GM19193 (cell line): Measurements from ENCODE around the gene HOXA3.

Experiments
- POLR2A ChIP-seq: IDR thresholded peaks from 4 replicates; pipeline ENCODE4 v1.6.1; 2011; ENCODE audit not compliant: insufficient read depth, insufficient read length; ENCODE audit errors: extremely low read depth

HOXA3 gene

GRCh38 chr7:27143023-27143949 is 9.1 kb downstream of the HOXA3 start, which contains the start of gene HOXA5:
Gene HOXA5, minus strand, starts transcription at chr7:27143681. Its CDS starts 74 bp downstream, at chr7:27143607.
- no peak for TF ChIP-seq POLR2A

GRCh38 chr7:27142580-27143022 is 9.8 kb downstream of the HOXA3 start:
- TF ChIP-seq POLR2A: no peak

GRCh38 chr7:27141923-27142579 is 10.3 kb downstream of the HOXA3 start:
- no peak for TF ChIP-seq POLR2A

GRCh38 chr7:27141137-27141922 is 11.1 kb downstream of the HOXA3 start:
- no peak for TF ChIP-seq POLR2A

GRCh38 chr7:27140126-27140857 is 12.1 kb downstream of the HOXA3 start:
- TF ChIP-seq POLR2A: no peak

- TF ChIP-seq POLR2A: no peak
Measured at GRCh38 chr7:27139334-27140125, 12.9 kb downstream of the HOXA3 start.

GRCh38 chr7:27138985-27139333 is 13.4 kb downstream of the HOXA3 start:
- no peak for TF ChIP-seq POLR2A

- TF ChIP-seq POLR2A: no peak
Measured at GRCh38 chr7:27138472-27138871, 13.9 kb downstream of the HOXA3 start.

- TF ChIP-seq POLR2A: no peak
Measured at GRCh38 chr7:27137640-27138315, 14.6 kb downstream of the HOXA3 start.

GRCh38 chr7:27134392-27134791 is 18.0 kb downstream of the HOXA3 start:
- TF ChIP-seq POLR2A: no peak

GRCh38 chr7:27133409-27134231 is 18.8 kb downstream of the HOXA3 start:
- no peak for TF ChIP-seq POLR2A

- no peak for TF ChIP-seq POLR2A
Measured at GRCh38 chr7:27132978-27133377, 19.4 kb downstream of the HOXA3 start.

- TF ChIP-seq POLR2A: no peak
Measured at GRCh38 chr7:27132214-27132613, 20.2 kb downstream of the HOXA3 start.

GRCh38 chr7:27131390-27131819 is 21.0 kb downstream of the HOXA3 start:
- TF ChIP-seq POLR2A: no peak
